ENCODE data around the gene PITPNM3. TPM values are rescaled to one million over a fixed set of nuclear protein-coding genes. Genes with fewer than 3 reads are reported as not detected.

The PITPNM3 gene
- total RNA-seq, 1 donor from 2014 or later: 15.6 TPM

DNA sequence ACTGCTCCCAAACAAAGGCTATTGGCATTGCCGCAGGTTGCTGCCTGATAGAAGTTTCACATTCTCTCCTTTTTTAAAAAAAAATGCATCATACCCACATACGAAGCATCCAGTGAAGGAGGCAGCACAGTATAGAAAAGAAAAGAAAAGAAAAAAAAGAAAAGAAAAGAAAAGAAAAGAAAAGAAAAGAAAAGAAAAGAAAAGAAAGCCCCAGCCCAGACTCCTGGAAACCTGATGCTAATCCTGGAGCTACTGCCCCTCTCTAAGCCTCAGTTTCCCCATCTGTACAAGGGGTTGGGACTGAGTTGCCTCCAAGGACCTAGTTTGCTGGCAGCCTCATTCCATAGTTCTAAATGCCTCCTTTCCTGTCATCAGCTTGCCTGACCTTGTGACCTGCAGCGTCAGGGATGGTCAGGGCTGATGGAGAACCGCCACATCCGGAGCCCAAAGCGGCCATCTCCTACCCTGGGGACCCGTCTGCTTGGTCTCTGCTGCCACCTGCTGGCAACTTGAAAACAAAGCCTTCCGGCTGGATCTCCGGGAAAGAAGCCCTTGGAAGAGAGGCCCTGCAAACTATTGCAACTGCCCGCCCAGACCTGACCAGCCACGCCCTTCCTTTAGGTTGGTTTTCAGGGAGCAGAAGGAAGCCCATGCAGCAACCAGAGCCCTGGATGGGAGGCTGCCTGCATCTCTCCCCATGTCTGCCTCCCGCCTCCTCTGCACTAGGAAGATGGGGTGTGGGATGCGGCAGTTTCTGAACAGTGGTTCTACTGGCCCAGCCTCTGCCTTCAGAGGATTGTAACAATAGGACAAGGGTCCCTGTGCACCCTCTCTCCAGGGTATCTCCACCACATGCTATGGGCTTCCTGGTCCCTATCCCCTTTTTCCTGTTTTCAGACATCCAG is 134.4 kb downstream of the PITPNM3 start:
- no peaks in the 10 kb centered on the region for H3K36me3 ChIP-seq
- peak; percentile 86 for DNase-seq
- no peaks in the 10 kb centered on the region for H3K4me1 ChIP-seq
- no peaks in the 10 kb centered on the region for H3K27me3 ChIP-seq
- no peak overlapping the region for H3K27ac ChIP-seq
- no peaks in the 10 kb centered on the region for H3K9me3 ChIP-seq
- ATAC-seq: peak; percentile 93
- intact Hi-C loops (cut with DNase I): no loop called here
- TF ChIP-seq, protein P1, sequence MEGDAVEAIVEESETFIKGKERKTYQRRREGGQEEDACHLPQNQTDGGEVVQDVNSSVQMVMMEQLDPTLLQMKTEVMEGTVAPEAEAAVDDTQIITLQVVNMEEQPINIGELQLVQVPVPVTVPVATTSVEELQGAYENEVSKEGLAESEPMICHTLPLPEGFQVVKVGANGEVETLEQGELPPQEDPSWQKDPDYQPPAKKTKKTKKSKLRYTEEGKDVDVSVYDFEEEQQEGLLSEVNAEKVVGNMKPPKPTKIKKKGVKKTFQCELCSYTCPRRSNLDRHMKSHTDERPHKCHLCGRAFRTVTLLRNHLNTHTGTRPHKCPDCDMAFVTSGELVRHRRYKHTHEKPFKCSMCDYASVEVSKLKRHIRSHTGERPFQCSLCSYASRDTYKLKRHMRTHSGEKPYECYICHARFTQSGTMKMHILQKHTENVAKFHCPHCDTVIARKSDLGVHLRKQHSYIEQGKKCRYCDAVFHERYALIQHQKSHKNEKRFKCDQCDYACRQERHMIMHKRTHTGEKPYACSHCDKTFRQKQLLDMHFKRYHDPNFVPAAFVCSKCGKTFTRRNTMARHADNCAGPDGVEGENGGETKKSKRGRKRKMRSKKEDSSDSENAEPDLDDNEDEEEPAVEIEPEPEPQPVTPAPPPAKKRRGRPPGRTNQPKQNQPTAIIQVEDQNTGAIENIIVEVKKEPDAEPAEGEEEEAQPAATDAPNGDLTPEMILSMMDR (IDR thresholded peaks at IDR 0.05): peak; percentile 80
- H3K4me3 ChIP-seq: no peak overlapping the region

DNA sequence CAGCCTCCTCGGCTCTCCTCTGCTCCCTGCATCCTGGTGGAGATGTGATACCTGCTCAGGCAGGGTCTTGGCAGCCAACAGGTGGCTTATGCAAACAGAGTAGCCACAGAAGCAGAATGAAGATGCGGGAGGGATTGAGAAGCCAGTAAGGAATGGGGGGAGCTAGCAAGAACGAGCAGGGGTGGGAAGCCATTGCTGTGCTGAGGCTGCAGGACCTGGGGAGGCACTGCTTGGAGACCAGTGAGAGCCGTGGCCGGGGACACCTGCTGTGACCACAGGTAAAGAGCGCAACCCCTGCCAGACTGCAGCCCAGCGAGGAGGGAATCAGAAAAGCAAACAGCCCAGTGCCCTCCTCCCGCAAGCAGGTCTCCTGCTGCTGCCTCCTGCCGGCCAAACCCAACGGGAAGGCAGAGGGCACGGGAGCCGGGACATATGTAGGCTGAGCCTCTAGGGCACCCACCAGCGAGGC is 136.1 kb downstream of the PITPNM3 start:
- peak; percentile 66 for DNase-seq
- ATAC-seq: peak; percentile 11
- Histone ChIP-seq H3K36me3 (no peaks in the 10 kb centered on the region), H3K27me3 (no peaks in the 10 kb centered on the region), H3K4me3 (no peak overlapping the region), H3K27ac (no peak overlapping the region), H3K9me3 (no peaks in the 10 kb centered on the region), H3K4me1 (no peaks in the 10 kb centered on the region)
- TF ChIP-seq, protein P1 (IDR thresholded peaks at IDR 0.05): no peak
- intact Hi-C loops (cut with DNase I): no loop called here

DNA sequence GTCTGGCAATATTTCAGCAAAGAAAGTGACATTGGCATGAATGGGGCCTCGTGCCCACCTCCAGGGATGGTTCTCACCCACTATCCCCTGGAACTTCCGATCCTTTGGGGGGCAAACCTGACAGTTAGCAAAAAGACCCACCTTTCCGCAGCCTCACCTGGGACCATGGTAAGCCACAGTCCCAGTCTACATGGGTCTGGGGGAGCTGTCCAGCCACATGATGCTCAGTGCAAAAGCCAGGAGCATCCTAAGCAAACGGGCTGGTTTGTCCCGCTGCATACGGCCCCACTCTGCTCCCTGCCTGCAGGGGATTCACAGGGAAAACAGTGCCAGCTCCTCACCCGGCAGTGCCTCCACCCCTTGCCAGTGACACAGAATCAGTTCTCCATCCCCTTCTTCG is 140.7 kb downstream of the PITPNM3 start:
- Histone ChIP-seq H3K4me3 (no peak overlapping the region), H3K4me1 (no peaks in the 10 kb centered on the region), H3K27ac (no peak overlapping the region), H3K9me3 (no peaks in the 10 kb centered on the region), H3K36me3 (no peaks in the 10 kb centered on the region), H3K27me3 (no peaks in the 10 kb centered on the region)
- DNase-seq: peak; percentile 53
- TF ChIP-seq, protein P1 (IDR thresholded peaks at IDR 0.05): no peak
- no peak for ATAC-seq
- intact Hi-C loops (cut with DNase I): loop anchor here (5.0 kb wide), 1 partner anchor 828 kb away; no protein-coding TSS in a partner anchor

- ATAC-seq (peak; percentile 16), DNase-seq (no peak)
- Histone ChIP-seq H3K27me3 (no peaks in the 10 kb centered on the region), H3K36me3 (no peaks in the 10 kb centered on the region), H3K9me3 (no peaks in the 10 kb centered on the region), H3K4me3 (no peak overlapping the region), H3K27ac (no peak overlapping the region), H3K4me1 (no peaks in the 10 kb centered on the region)
- TF ChIP-seq, protein P1 (IDR thresholded peaks at IDR 0.05): peak; percentile 24
- intact Hi-C loops (cut with DNase I): no loop called here
These were observed 143.3 kb downstream of the PITPNM3 start for GRCh38 chr17:6413065-6413464.

GRCh38 chr17:6408735-6409134 is 147.6 kb downstream of the PITPNM3 start:
- no peaks in the 10 kb centered on the region for H3K36me3 ChIP-seq
- no peak overlapping the region for H3K27ac ChIP-seq
- no peaks in the 10 kb centered on the region for H3K9me3 ChIP-seq
- no peaks in the 10 kb centered on the region for H3K27me3 ChIP-seq
- intact Hi-C loops (cut with DNase I): no loop called here
- TF ChIP-seq, protein P1 (IDR thresholded peaks at IDR 0.05): no peak
- no peak overlapping the region for H3K4me3 ChIP-seq
- no peaks in the 10 kb centered on the region for H3K4me1 ChIP-seq
- DNase-seq (peak; percentile 33), ATAC-seq (no peak)

All from upper lobe of right lung (tissue), 1 donor.